Measurements from ENCODE around the gene RELT. TPM values are rescaled to one million over a fixed set of nuclear protein-coding genes. Genes with fewer than 3 reads are reported as not detected.

Gene RELT
- total RNA-seq, 2 donors from 2014 or later, result 2.0 to 7.0 TPM

- H3K4me1 ChIP-seq, result peaks cover 0 to 14% of the 10 kb centered on the region in 2 donors
- H3K36me3 ChIP-seq, result peaks cover 42% of the 10 kb centered on the region
- no peak for DNase-seq (ENCODE audit: low spot score)
- TF ChIP-seq, protein P1, sequence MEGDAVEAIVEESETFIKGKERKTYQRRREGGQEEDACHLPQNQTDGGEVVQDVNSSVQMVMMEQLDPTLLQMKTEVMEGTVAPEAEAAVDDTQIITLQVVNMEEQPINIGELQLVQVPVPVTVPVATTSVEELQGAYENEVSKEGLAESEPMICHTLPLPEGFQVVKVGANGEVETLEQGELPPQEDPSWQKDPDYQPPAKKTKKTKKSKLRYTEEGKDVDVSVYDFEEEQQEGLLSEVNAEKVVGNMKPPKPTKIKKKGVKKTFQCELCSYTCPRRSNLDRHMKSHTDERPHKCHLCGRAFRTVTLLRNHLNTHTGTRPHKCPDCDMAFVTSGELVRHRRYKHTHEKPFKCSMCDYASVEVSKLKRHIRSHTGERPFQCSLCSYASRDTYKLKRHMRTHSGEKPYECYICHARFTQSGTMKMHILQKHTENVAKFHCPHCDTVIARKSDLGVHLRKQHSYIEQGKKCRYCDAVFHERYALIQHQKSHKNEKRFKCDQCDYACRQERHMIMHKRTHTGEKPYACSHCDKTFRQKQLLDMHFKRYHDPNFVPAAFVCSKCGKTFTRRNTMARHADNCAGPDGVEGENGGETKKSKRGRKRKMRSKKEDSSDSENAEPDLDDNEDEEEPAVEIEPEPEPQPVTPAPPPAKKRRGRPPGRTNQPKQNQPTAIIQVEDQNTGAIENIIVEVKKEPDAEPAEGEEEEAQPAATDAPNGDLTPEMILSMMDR (IDR thresholded peaks at IDR 0.05), result no peak
- H3K4me3 ChIP-seq, result no peak overlapping the region
- no peak overlapping the region for H3K27ac ChIP-seq
- H3K9me3 ChIP-seq, result no peaks in the 10 kb centered on the region
- no peaks in the 10 kb centered on the region for H3K27me3 ChIP-seq
These were observed 28.9 kb downstream of the RELT start for GRCh38 chr11:73405146-73405510.

DNA sequence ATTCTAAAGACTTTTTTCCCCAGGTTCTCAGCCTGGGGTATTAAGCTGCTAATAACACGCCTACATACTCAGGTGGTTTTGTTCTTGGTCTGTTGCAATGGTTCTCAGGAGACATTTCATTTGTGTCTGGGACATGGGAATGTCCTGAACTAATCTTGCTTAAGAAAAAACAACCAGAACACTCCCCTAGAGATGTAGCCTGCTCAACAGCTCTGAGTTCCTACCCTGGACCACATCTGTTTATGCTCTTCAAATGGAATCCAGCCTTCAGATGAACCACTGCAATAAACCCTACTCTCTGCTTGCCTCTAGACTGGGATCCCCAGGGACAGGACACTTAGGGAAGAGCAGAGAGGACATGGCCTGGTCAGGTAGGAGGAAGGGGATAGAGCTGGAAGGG lies 29.9 kb downstream of the RELT start:
- Histone ChIP-seq H3K27ac (no peak overlapping the region), H3K4me3 (no peak overlapping the region), H3K9me3 (no peaks in the 10 kb centered on the region), H3K4me1 (peaks cover 0 to 14% of the 10 kb centered on the region in 2 donors), H3K36me3 (peaks cover 47% of the 10 kb centered on the region), H3K27me3 (no peaks in the 10 kb centered on the region)
- no peak for DNase-seq (ENCODE audit: low spot score)
- TF ChIP-seq, protein P1 (IDR thresholded peaks at IDR 0.05), result no peak

DNA sequence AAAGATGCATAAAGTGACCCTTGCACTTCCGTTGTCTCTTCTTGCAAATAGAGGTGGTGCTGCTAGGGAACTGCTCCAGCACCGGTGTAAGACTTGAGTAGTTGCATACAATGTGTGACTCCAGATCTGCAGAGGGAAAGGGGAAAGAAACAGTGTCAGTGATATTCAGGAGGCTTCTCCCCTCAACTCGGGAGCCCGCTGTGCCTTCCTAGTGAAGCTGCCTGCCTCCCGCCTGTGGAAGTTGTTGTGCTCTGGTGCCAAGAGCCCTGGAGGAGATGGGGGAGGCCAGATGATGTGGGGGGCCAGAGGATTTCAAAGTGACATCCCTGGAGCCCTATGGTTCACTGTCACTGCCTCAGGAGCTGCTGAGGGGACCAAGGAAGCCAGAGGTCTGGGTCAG lies 30.4 kb downstream of the RELT start:
- H3K9me3 ChIP-seq, result no peaks in the 10 kb centered on the region
- no peaks in the 10 kb centered on the region for H3K27me3 ChIP-seq
- H3K4me1 ChIP-seq, result peaks cover 0 to 14% of the 10 kb centered on the region in 2 donors
- TF ChIP-seq, protein P1 (IDR thresholded peaks at IDR 0.05), result no peak
- peaks cover 48% of the 10 kb centered on the region for H3K36me3 ChIP-seq
- DNase-seq (ENCODE audit: low spot score), result no peak
- no peak overlapping the region for H3K4me3 ChIP-seq
- H3K27ac ChIP-seq, result no peak overlapping the region

DNA sequence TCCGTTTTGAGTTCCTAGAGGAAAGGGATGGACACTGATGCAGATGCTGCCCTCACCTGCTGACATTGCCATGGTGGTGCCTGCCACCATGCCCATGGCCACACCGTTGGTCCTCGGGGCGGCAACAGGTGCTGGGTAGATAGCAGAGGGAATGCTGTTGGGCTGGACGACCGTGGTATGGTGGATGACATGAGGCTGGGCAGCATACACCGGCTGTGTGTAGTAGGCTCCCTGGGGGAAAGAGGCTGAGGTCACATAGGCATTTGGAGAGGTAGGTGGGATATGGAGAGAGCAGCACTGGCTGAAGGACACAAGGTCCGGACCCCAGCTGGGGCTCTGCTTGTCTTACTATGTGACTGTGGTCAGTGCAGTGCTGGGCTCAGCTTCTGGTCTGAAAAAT lies 33.2 kb downstream of the RELT start:
- Histone ChIP-seq H3K27me3 (no peaks in the 10 kb centered on the region), H3K4me3 (no peak overlapping the region), H3K9me3 (no peaks in the 10 kb centered on the region), H3K36me3 (peaks cover 48% of the 10 kb centered on the region), H3K4me1 (peaks cover 0 to 7% of the 10 kb centered on the region in 2 donors), H3K27ac (no peak overlapping the region)
- no peak for DNase-seq (ENCODE audit: low spot score)
- TF ChIP-seq, protein P1 (IDR thresholded peaks at IDR 0.05), result no peak

DNA sequence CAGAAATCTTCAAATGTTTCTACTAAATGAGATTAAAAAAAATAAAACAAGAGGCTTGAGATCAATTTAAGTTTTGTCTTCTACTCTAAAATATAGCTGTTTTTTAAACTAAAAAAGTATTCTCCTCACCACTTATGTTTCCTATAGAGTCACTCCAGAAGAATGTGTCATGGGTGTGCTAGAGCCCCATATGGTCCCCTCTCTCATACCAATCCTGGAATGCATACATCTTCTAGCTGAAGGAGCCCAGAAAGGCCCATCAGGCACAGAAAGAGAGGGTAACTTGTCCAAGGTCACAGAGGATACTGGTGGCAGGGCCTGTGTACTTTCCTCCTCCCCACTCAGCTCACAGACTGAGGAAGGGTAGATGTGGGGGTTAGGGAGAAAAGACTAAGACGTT lies 34.4 kb downstream of the RELT start:
- DNase-seq (ENCODE audit: low spot score), result no peak
- TF ChIP-seq, protein P1 (IDR thresholded peaks at IDR 0.05), result no peak
- Histone ChIP-seq H3K4me3 (no peak overlapping the region), H3K4me1 (peaks cover 0 to 15% of the 10 kb centered on the region in 2 donors), H3K27ac (no peak overlapping the region), H3K36me3 (peaks cover 41% of the 10 kb centered on the region), H3K9me3 (no peaks in the 10 kb centered on the region), H3K27me3 (no peaks in the 10 kb centered on the region)

DNA sequence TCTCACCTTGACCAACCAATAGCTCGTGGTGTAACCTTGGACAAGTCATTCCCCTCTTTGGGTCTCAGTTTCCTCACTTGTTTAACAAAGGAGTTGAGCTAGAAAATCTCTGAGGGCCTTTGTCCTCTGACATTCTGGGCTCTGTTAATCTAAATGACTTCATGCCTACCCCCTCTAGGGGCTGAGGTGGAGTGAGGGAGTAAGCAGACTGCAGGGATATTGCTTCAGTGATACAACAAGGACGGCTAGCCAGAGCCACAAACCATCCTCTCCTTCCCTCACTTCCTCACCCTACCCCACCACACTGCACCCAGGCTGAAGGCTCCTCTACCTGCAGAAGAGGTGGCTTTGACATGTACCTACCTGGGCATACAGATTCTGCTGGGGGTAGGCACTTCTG lies 34.8 kb downstream of the RELT start:
- H3K36me3 ChIP-seq, result peaks cover 37% of the 10 kb centered on the region
- DNase-seq (ENCODE audit: low spot score), result no peak
- TF ChIP-seq, protein P1 (IDR thresholded peaks at IDR 0.05), result no peak

More for the DNA sequence above, 34.8 kb downstream of the RELT start:
- H3K9me3 ChIP-seq, result no peaks in the 10 kb centered on the region
- peaks cover 0 to 18% of the 10 kb centered on the region in 2 donors for H3K4me1 ChIP-seq
- H3K27ac ChIP-seq, result no peak overlapping the region
- no peaks in the 10 kb centered on the region for H3K27me3 ChIP-seq
- no peak overlapping the region for H3K4me3 ChIP-seq
